ENCODE results near the gene ADPRH.
"Not testable (repeated sequence)": the region's sequence is repeated elsewhere in the genome, so short reads cannot be mapped to it uniquely, and the experiment has no call there.

Gene ADPRH

GRCh38 chr3:119560160-119560559 lies 19.1 kb upstream of the ADPRH start:
- no peak for DNase-seq

- DNase-seq, result no peak
Observed at GRCh38 chr3:119562307-119562961, 16.9 kb upstream of the ADPRH start.

GRCh38 chr3:119563334-119563733 lies 16.0 kb upstream of the ADPRH start:
- not testable (repeated sequence) for DNase-seq

GRCh38 chr3:119569156-119569555 lies 10.1 kb upstream of the ADPRH start:
- DNase-seq, result no peak

- DNase-seq, result no peak
Observed at GRCh38 chr3:119570229-119570628, 9.1 kb upstream of the ADPRH start.

- DNase-seq, result no peak
Observed at GRCh38 chr3:119571230-119571629, 8.1 kb upstream of the ADPRH start.

GRCh38 chr3:119571688-119572087 lies 7.6 kb upstream of the ADPRH start:
- DNase-seq, result no peak

- DNase-seq, result no peak
Observed at GRCh38 chr3:119575507-119575906, 3.8 kb upstream of the ADPRH start.

GRCh38 chr3:119580067-119580760 lies 922 bp downstream of the ADPRH start:
- no peak for DNase-seq

- no peak for DNase-seq
Observed at GRCh38 chr3:119582178-119582577, 2.9 kb downstream of the ADPRH start.

GRCh38 chr3:119585208-119585607 lies 5.9 kb downstream of the ADPRH start:
- no peak for DNase-seq

- no peak for DNase-seq
Observed at GRCh38 chr3:119585856-119586570, 6.7 kb downstream of the ADPRH start.

- no peak for DNase-seq
Observed at GRCh38 chr3:119586733-119587172, 7.5 kb downstream of the ADPRH start.

- DNase-seq, result no peak
Observed at GRCh38 chr3:119588112-119588511, 8.8 kb downstream of the ADPRH start.

- no peak for DNase-seq
Observed at GRCh38 chr3:119589102-119589773, 9.9 kb downstream of the ADPRH start.

- no peak for DNase-seq
Observed at GRCh38 chr3:119590706-119591105, 11.4 kb downstream of the ADPRH start.

GRCh38 chr3:119592861-119593260 lies 13.6 kb downstream of the ADPRH start:
- no peak for DNase-seq

- no peak for DNase-seq
Observed at GRCh38 chr3:119594066-119594465, 14.8 kb downstream of the ADPRH start.

- not testable (repeated sequence) for DNase-seq
Observed at GRCh38 chr3:119594929-119595328, 15.6 kb downstream of the ADPRH start.

GRCh38 chr3:119595639-119596334 lies 16.5 kb downstream of the ADPRH start:
- no peak for DNase-seq

GRCh38 chr3:119596398-119596797 lies 17.1 kb downstream of the ADPRH start:
- no peak for DNase-seq

- DNase-seq, result no peak
Observed at GRCh38 chr3:119597548-119598288, 18.4 kb downstream of the ADPRH start, which contains the start of gene PLA1A. PLA1A (plus strand) TSS chr3:119597885; CDS start chr3:119597914, 29 bp downstream.

All from NCI-H2081 treated with DMSO at 0.1 percent for 48 hours (cell line).